ENCODE measurements around the gene MAD1L1.
"Not testable (repeated sequence)": the region's sequence is repeated elsewhere in the genome, so short reads cannot be mapped to it uniquely, and the experiment has no call there.

MAD1L1 gene

GRCh38 chr7:1860881-1861798 lies 371.6 kb downstream of the MAD1L1 start:
- not testable (repeated sequence) for H3K4me3 ChIP-seq (ENCODE audit: low read depth, low read length)

GRCh38 chr7:1859266-1860035 lies 373.3 kb downstream of the MAD1L1 start:
- no peak overlapping the region for H3K4me3 ChIP-seq (ENCODE audit: low read depth, low read length)

- no peak overlapping the region for H3K4me3 ChIP-seq (ENCODE audit: low read depth, low read length)
Observed at GRCh38 chr7:1858435-1859265, 374.1 kb downstream of the MAD1L1 start.

- no peak overlapping the region for H3K4me3 ChIP-seq (ENCODE audit: low read depth, low read length)
Observed at GRCh38 chr7:1857487-1858421, 375.0 kb downstream of the MAD1L1 start.

- no peak overlapping the region for H3K4me3 ChIP-seq (ENCODE audit: low read depth, low read length)
Observed at GRCh38 chr7:1856888-1857441, 375.8 kb downstream of the MAD1L1 start.

GRCh38 chr7:1856161-1856887 lies 376.4 kb downstream of the MAD1L1 start:
- no peak overlapping the region for H3K4me3 ChIP-seq (ENCODE audit: low read depth, low read length)

GRCh38 chr7:1855725-1856160 lies 377.0 kb downstream of the MAD1L1 start:
- H3K4me3 ChIP-seq (ENCODE audit: low read depth, low read length), result no peak overlapping the region

GRCh38 chr7:1854866-1855724 lies 377.6 kb downstream of the MAD1L1 start:
- H3K4me3 ChIP-seq (ENCODE audit: low read depth, low read length), result no peak overlapping the region

GRCh38 chr7:1853986-1854865 lies 378.5 kb downstream of the MAD1L1 start:
- H3K4me3 ChIP-seq (ENCODE audit: low read depth, low read length), result no peak overlapping the region

- H3K4me3 ChIP-seq (ENCODE audit: low read depth, low read length), result no peak overlapping the region
Observed at GRCh38 chr7:1853431-1853985, 379.2 kb downstream of the MAD1L1 start.

GRCh38 chr7:1852517-1853430 lies 380.0 kb downstream of the MAD1L1 start:
- H3K4me3 ChIP-seq (ENCODE audit: low read depth, low read length), result no peak overlapping the region

GRCh38 chr7:1851721-1852516 lies 380.8 kb downstream of the MAD1L1 start:
- H3K4me3 ChIP-seq (ENCODE audit: low read depth, low read length), result no peak overlapping the region

GRCh38 chr7:1850976-1851571 lies 381.7 kb downstream of the MAD1L1 start:
- H3K4me3 ChIP-seq (ENCODE audit: low read depth, low read length), result no peak overlapping the region

GRCh38 chr7:1850111-1850975 lies 382.4 kb downstream of the MAD1L1 start:
- no peak overlapping the region for H3K4me3 ChIP-seq (ENCODE audit: low read depth, low read length)
